Endothelial cell of hepatic sinusoid (primary cell): Measurements from ENCODE around the gene SMAD6.

Experiments used
- in situ Hi-C: cut with HindIII; loops from 2 replicates; pipeline ENCODE4 v1.10.0; 2017; ENCODE audit warnings: low sequenced_read_pairs

The SMAD6 gene

GRCh38 chr15:66701422-66702034, 508 bp upstream of the SMAD6 start:
- in situ Hi-C loops = loop anchor here (5.0 kb wide), 2 partner anchors 41 to 91 kb away; no protein-coding TSS in a partner anchor

DNA sequence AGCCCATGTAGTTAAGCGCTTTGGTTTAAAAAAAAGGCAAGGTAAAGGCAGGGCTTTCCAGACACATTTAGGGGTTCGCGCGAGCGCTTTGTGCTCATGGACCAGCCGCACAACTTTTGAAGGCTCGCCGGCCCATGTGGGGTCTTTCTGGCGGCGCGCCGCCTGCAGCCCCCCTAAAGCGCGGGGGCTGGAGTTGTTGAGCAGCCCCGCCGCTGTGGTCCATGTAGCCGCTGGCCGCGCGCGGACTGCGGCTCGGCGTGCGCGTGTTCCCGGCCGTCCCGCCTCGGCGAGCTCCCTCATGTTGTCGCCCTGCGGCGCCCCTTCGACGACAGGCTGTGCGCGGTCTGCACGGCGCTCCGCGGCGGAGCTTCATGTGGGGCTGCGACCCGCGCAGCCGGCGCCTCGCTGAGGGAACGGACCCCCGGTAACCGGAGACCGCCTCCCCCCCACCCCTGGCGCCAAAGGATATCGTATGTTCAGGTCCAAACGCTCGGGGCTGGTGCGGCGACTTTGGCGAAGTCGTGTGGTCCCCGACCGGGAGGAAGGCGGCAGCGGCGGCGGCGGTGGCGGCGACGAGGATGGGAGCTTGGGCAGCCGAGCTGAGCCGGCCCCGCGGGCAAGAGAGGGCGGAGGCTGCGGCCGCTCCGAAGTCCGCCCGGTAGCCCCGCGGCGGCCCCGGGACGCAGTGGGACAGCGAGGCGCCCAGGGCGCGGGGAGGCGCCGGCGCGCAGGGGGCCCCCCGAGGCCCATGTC, 927 bp downstream of the SMAD6 start:
- in situ Hi-C loops = loop anchor here (5.0 kb wide), 2 partner anchors 39 to 89 kb away; no protein-coding TSS in a partner anchor

GRCh38 chr15:66703540-66703941, 1.5 kb downstream of the SMAD6 start:
- in situ Hi-C loops = loop anchor here (5.0 kb wide), 2 partner anchors 39 to 89 kb away; no protein-coding TSS in a partner anchor

DNA sequence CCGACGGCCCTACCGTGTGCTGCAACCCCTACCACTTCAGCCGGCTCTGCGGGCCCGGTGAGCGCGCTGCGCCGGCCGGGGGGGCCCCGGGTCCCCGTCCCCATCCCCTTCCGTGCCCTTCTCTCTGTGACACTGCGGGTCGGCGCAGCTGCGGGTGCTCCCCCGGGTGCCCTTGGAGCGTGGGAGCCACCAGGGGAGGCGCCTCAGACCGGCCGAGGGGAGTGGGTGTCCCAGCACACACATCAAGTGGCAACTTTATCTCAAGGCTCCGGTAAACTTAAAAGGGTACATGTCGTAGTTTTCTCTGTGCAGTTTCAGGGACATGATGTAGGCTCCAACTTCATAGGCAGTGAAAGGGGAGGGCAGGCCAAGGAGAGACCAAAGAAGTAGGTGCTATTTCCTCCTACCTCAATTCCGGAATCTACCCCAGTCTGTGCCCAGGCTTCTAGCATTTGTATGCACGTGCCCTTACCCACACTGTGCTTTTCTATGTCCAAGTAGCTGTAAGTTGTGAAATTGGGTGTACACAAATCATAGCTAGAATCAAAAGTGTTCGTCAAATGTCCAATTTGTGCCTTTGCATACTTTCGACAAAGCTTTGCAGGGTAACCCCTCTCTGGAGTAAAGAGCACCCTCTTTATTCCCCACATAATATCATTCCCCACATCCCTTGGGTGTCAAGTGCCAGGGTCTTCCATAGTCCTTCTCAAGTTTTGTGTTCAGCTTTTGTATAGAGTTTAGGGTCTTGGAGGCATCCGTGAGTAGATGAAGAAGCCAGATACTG, 2.2 kb downstream of the SMAD6 start:
- in situ Hi-C loops = loop anchor here (5.0 kb wide), 2 partner anchors 38 to 88 kb away; no protein-coding TSS in a partner anchor

- in situ Hi-C loops = loop anchor here (5.0 kb wide), 2 partner anchors 38 to 88 kb away; no protein-coding TSS in a partner anchor
Observed at GRCh38 chr15:66704803-66705153, 2.7 kb downstream of the SMAD6 start.

DNA sequence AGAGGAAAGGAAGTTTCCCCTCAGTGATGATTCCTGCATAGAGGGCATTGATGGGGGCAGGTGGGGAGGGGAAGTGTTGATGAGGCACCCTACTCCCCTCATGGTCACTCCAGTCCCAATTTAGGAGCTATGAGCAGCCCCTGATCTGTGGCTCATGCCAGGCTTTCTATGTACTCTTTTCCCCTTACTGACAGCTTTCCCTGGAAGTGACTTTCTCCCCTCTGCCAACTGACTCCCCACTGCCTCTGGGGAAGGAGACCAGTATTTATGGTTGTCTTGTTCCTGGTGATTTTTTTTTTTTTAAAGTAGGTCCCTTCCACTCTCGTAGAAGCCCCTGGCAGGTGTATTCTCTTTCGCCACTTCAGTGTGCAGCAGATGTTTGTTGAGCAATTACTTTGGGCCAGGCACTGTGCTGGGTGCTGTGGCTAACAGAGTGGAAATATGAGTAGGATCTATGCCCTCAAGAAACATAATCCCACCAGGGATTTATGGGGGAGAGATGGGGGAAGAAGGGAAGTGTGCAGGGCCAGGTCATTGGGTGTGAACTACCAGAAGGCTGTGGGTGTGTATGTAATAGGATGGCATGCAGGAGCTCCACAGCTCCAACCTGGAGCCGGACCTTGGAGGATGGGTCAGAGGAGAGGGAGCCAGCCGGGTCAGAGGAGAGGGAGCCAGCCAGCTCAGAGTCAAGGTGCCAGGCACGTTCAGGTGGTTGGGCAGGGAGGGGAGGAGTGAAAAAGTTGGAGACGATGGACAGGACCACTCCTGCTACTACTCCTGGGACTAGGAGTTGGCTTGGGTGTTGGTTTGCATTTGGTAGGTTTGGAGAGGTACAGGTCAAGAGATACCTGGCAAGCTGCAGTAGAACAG, 3.5 kb downstream of the SMAD6 start:
- in situ Hi-C loops = no loop called here

DNA sequence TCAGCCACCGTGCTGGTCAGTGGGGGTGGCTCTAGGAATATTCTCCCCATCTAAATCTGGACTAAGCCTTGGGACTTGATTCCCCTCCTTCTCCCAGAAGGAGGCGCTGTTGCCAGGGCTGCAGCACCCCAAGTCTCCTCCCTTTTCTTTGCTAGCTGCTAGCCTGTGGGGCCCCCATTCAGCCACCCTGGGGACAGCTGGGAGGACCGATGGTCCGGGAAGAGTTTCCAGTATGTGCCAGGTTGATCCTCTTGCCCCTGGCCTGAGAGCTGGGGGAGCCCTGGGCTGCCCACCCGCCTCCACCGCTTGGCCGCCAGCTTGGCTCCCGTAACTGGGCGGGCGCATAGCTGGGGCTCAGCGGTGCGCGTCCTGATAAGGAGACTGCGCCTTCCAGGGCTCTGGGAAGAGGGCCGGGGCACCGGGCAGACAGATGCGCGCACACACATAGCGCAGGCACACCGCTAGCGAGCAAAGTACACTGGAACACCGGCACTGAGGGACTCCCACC, 4.2 kb downstream of the SMAD6 start:
- in situ Hi-C loops = no loop called here

GRCh38 chr15:66706840-66707239, 4.8 kb downstream of the SMAD6 start:
- in situ Hi-C loops = no loop called here

- in situ Hi-C loops = no loop called here
Observed at GRCh38 chr15:66707310-66708082, 5.5 kb downstream of the SMAD6 start.

DNA sequence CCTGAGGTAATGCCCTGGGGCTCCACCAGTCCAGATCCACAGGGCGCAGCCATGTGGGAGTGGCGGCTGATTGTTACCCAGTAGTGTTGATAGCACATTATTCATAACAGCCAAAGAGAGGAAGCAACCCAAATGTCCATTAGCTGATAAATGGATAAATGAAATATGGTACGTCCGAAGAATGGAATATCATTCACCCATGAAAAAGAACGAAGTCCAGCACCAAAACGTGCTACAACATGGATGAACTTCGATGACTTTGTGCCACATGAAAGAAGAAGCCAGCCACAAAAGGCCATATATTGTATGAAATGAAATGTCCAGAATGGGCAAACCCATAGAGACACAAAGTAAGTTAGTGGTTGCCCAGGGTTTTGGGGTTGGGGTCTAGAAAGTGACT, 6.4 kb downstream of the SMAD6 start:
- in situ Hi-C loops = no loop called here

DNA sequence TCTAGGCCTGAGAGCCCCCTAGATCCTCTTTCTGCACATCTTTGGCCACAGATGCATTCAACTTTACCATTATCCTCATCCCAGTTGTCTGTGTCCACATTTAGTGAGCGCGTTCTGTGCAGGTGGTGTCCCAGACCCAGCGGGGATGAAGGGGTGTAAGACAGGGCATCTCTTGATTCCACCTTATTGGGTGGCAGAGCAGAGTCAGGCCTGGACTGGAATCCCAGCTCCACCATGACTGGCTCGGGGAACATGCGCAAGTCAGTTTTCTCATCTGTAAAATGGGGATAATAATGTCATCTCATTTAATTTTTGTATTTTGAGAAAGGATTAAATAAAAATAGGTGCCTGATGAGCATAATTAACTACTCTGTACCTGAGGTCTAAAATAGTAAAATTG, 7.8 kb downstream of the SMAD6 start:
- in situ Hi-C loops = no loop called here

DNA sequence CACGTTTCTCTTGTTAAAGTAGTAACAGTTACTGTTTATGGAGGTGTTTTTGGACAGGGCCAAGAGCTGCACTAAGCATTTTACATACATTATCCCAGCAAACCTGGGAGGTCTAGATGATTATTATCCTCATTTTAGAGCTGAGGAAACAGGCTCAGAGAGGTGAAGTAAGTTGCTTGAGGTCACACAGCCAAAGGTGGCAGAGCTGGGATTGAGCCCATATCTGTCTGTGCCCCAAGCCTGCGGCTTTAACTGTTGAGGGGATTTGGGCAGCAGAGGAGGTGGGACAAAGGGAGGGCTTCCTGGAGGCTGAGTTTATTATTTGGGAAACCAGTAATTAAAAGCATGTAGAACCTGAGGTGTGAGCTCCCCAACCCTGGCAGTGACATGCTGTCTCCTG, 9.2 kb downstream of the SMAD6 start:
- in situ Hi-C loops = no loop called here

GRCh38 chr15:66711862-66712261, 9.8 kb downstream of the SMAD6 start:
- in situ Hi-C loops = no loop called here

DNA sequence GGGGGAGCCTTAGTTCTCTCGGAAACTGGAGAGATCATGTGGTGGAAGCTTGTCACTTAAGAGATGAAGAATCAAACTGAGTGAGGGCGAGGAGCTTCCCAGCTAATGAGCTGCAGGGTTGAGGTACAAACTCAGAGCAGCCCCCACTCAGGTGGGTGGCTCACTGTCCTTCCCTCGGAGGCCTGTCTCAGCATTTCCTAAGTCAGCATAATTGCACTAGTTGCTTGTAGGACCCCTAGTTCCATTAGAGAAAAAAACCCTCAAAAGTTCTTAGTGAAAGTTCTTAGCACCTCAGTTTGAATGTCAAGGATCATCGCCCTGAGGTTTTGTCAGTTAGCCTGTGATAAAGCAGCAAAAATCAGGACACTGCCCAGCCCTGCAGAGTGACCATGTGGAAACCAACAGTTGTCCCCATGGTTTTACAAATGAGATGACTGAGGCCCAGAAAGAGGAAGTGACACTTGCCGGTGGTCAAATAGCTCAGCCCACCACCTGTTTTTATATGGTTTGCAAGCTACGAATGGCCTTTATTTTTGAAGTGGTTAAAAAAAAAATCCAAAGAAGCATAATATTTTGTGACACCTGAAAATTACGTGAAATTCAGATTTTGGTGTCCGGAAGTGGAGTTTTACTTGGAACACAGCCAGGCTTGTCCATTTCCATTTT, 11.9 kb downstream of the SMAD6 start:
- in situ Hi-C loops = no loop called here

GRCh38 chr15:66714543-66714981, 12.5 kb downstream of the SMAD6 start:
- in situ Hi-C loops = no loop called here

DNA sequence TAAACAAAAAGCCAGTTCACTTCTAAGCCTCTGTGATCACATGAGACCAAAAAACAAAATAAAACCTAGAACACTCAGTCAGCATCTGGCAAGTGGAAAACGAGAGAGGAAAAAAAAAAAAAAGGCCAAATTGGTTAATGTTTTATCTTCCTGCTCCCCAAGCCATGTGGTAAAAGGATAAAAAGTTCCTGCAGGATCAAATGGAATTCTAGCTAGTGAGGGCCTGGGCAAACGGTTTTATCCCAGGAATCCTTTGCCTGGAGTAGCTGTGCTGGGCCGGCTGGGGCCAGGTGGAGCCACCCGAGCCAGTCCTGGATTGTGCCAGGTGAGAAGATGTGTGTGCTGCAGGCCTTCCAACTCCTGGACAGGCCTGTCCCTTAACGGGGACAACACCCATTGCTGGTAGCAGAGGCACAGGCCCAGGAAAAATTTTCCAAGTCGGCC, 13.2 kb downstream of the SMAD6 start:
- in situ Hi-C loops = no loop called here

DNA sequence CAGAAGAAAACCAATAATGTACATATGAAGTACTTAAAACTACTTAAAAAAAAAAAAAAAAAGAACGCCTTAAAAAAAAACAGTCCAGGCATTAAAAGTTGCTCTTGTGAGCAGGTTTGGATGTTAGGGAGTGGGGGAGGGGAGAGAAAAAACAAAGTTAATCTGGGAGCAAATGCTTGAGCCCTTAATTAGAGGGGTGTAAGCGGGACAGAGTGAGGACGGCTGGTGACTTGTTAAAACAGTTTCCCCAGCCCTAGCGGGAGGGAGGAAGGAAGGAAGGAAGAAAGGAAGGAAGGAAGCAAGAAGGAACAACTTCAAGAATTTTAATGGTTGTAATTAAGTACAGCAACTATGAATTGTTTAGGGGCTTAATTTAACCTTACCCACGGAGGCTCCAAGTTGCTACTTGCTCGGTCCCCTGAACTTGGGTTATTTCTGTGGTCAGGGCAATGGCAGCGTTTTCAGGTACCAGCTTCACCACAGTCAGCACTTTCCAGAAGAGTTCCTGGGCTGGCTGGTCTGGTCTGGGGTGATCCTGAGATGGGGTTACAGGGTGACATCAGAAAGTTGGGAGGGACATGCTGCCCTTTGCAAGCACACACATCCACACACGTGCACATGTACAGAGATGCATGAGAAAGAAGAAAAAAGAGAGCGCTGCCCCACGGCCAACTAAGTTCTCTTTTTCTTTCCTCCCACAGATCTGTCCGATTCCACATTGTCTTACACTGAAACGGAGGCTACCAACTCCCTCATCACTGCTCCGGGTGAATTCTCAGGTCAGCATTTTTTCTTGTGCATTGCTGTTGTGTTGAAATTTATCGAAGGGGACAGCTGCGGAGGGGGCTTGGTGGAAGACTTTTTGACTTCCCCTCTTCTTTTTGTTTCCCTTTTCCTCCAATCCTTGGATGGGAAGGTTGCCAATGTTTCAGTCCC, 14.0 kb downstream of the SMAD6 start:
- in situ Hi-C loops = no loop called here

DNA sequence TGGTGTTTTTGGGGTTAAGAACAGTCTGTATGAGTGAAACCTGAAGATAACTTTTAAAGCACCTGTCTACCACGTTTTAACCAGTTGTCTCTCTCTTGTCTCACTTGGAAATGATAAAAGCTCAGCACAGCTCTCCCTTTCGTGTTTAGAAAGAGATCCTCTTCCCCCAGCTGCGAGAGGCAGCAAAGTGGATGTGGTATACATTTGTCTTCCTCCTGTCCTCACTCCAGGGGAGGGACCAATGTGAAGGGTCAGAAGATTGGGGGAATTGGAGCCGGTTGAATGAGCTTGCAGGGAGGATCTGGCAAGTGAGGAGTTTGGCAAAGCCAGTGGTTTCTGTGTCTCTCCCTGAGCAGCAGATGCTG, 14.6 kb downstream of the SMAD6 start:
- in situ Hi-C loops = no loop called here
